K562 treated with DMSO at 1 percent for 4 hours (cell line): ENCODE results near the gene ADAM29. TPM values are rescaled to one million over a fixed set of nuclear protein-coding genes. Genes with fewer than 3 reads are reported as not detected.

Source experiments
- total RNA-seq: library from RNA; unstranded; fragments of 300-600 nt; gene quantifications from 2 replicates; pipeline ENCODE4 v1.2.3, GENCODE V29; 2022; ENCODE audit not compliant: insufficient read depth

ADAM29 gene
- not detected in 2 replicates for total RNA-seq

DNA sequence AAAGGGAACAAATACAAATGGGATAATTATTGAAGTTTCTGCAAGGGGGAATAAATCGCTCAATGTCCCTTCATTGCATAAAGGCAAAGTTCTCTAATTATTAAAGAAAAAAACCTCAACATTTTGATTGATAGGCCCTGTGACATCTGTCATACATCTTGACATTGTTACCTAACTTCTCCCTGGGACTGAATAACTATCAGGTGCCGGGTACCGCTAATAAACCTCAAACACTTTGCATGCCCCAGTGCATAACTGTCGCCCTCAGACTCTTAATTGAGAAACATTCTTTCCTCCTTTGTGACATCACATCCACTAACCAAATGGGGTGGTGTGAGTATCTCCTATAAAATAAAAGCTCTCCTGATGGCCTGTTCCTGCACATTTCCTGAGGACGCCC lies at the start of gene ADAM29:
Gene ADAM29 (plus strand): TSS at position 301 of the 400 bp plus-strand sequence. CDS start 57,168 bp downstream, outside the sequence.

Other genes starting within 250 kb of the ADAM29 start
- gene GLRA3, start 89.1 kb upstream of the ADAM29 start, total RNA-seq, result not detected in 2 replicates